ENCODE measurements around the gene PRMT9.

- no peak for TF ChIP-seq CTCF (optimal IDR thresholded peaks at IDR 0.05 in 1 of 3, IDR thresholded peaks at IDR 0.05 in 1 of 3, conservative IDR thresholded peaks at IDR 0.05 in 1 of 3; ENCODE audit: extremely low read depth in 1 of 3, insufficient read depth in 2 of 3, low read length in 3 of 3)
- TF ChIP-seq EZH2 (IDR thresholded peaks at IDR 0.05; ENCODE audit: low read length): no peak
Observed at GRCh38 chr4:147643616-147644015, 40.3 kb downstream of the PRMT9 start.

Measured in keratinocyte (primary cell).